Lung (tissue), 12 donors: ENCODE data around the gene PIK3R6. TPM values are rescaled to one million over a fixed set of nuclear protein-coding genes. Genes with fewer than 3 reads are reported as not detected.
A peak's percentile ranks its signal among the peaks of the same experiment; 100 is the strongest.

Experiments
- ATAC-seq: fragments of 200-7000 bp; cut with Tn5 transposase; one replicate; pipeline ENCODE4 v1.9.1; 2020; ENCODE audit warnings: moderate number of reproducible peaks; ENCODE audit not compliant: insufficient read depth, low FRiP score
- DNase-seq, 3 donors: peaks; one replicate each; pipeline ENCODE4 v3.0.0-alpha.2; 2013 to 2017
- H3K27ac ChIP-seq, 2 donors: one replicate each; pipeline ENCODE4 v1.5.1; 2013; ENCODE audit warnings: mild to moderate bottlenecking in 2 of 2, moderate library complexity in 2 of 2, control low read depth in 1 of 2, inconsistent platforms in 1 of 2, low read depth in 1 of 2, low read length in 1 of 2
- H3K27me3 ChIP-seq, 3 donors: one replicate each; pipeline ENCODE4 v1.5.1; 2013; ENCODE audit warnings: low read length in 2 of 3; ENCODE audit not compliant: control insufficient read depth in 3 of 3, insufficient read depth in 3 of 3
- H3K36me3 ChIP-seq, 4 donors: one replicate each; pipeline ENCODE4 v1.5.1; 2013; ENCODE audit warnings: low read length in 4 of 4, mild to moderate bottlenecking in 1 of 4, moderate library complexity in 1 of 4; ENCODE audit not compliant: control insufficient read depth in 4 of 4, insufficient read depth in 4 of 4
- H3K4me1 ChIP-seq, 5 donors: one replicate each; pipeline ENCODE4 v1.5.1; 2013; ENCODE audit warnings: low read length in 5 of 5, mild to moderate bottlenecking in 2 of 5, moderate library complexity in 1 of 5; ENCODE audit not compliant: control insufficient read depth in 5 of 5, insufficient read depth in 5 of 5
- H3K4me3 ChIP-seq: one replicate; pipeline ENCODE4 v1.5.1; 2013; ENCODE audit warnings: mild to moderate bottlenecking, control low read depth, moderate library complexity
- H3K9ac ChIP-seq, 2 donors: one replicate each; pipeline ENCODE4 v1.5.1; 2013; ENCODE audit warnings: low read length in 2 of 2, control low read depth in 1 of 2; ENCODE audit not compliant: insufficient read depth in 1 of 2
- H3K9me3 ChIP-seq, 4 donors: one replicate each; pipeline ENCODE4 v1.5.1; 2013; ENCODE audit warnings: low read length in 3 of 4, mild to moderate bottlenecking in 1 of 4, moderate library complexity in 1 of 4; ENCODE audit not compliant: control insufficient read depth in 4 of 4, insufficient read depth in 3 of 4
- CTCF ChIP-seq: IDR thresholded peaks from 2 replicates; pipeline ENCODE4 v1.5.1; 2012; ENCODE audit warnings: mild to moderate bottlenecking; ENCODE audit errors: control extremely low read depth, extremely low read depth
- WGBS, 2 donors: extraction: QIAGEN DNeasy Blood & Tissue Kit; methylation state at CpG; one replicate each; pipeline ENCODE4 v1.1.7; 2013; 5-methylcytosine and 5-hydroxymethylcytosine counted together
- polyA plus RNA-seq, 2 donors: library from polyadenylated mRNA; stranded (reverse); fragments of 200-250 nt; gene quantifications; one replicate each; pipeline ENCODE4 v1.2.1, GENCODE V29; 2013
- total RNA-seq, 2 donors: library from RNA; depleted of rRNA in 1 of 2; stranded (reverse); fragments of >200 nt in 1 of 2; gene quantifications; one replicate each; pipeline ENCODE4 v1.2.1, GENCODE V29; 2014 to 2021
- donor health status: control.
- donor health status: control.
- donor health status: Bipolar disorder and iron deficiency.
- donor health status: healthy.
- donor health status: DM: yes; HTN: yes; CAD: no.

The PIK3R6 gene
- total and polyA plus RNA-seq, 4 donors: 0.93 to 3.0 (median 1.5) TPM

- DNase-seq (no peak), ATAC-seq (no peak)
- Histone ChIP-seq H3K4me3 (no peak overlapping the region), H3K9me3 (peaks cover 0 to 4% (median 0%) of the 10 kb centered on the region in 4 donors), H3K36me3 (no peaks in the 10 kb centered on the region), H3K27me3 (peaks cover 0 to 44% (median 19%) of the 10 kb centered on the region in 3 donors), H3K9ac (no peak overlapping the region), H3K4me1 (peaks cover 0 to 11% (median 4%) of the 10 kb centered on the region in 5 donors), H3K27ac (no peak overlapping the region)
- TF ChIP-seq CTCF: no peak
- 59 to 64% methylated on average over 19 of the region's 19 CpGs for WGBS, 2 donors
Measured at GRCh38 chr17:8873801-8874715, 6.6 kb upstream of the PIK3R6 start.

- Histone ChIP-seq H3K27me3 (peaks cover 0 to 46% (median 19%) of the 10 kb centered on the region in 3 donors), H3K4me3 (no peak overlapping the region), H3K9me3 (peaks cover 0 to 4% (median 0%) of the 10 kb centered on the region in 4 donors), H3K36me3 (no peaks in the 10 kb centered on the region), H3K4me1 (peaks cover 0 to 11% (median 4%) of the 10 kb centered on the region in 5 donors), H3K9ac (no peak overlapping the region), H3K27ac (no peak overlapping the region)
- TF ChIP-seq CTCF: no peak
- peak; percentile 46 to 59 (median 49) for DNase-seq
- ATAC-seq: no peak
- WGBS, 2 donors: 36 to 46% methylated on average over 17 of the region's 17 CpGs
Measured at GRCh38 chr17:8872705-8873435, 5.4 kb upstream of the PIK3R6 start.

GRCh38 chr17:8872036-8872704 lies 4.7 kb upstream of the PIK3R6 start:
- no peak for DNase-seq
- no peak for TF ChIP-seq CTCF
- ATAC-seq: no peak
- Histone ChIP-seq H3K9ac (no peak overlapping the region), H3K36me3 (no peaks in the 10 kb centered on the region), H3K4me1 (peaks cover 0 to 11% (median 4%) of the 10 kb centered on the region in 5 donors), H3K27me3 (peaks cover 0 to 42% (median 19%) of the 10 kb centered on the region in 3 donors), H3K4me3 (no peak overlapping the region), H3K9me3 (peaks cover 0 to 4% (median 0%) of the 10 kb centered on the region in 4 donors), H3K27ac (no peak overlapping the region)
- WGBS, 2 donors: 64 to 68% methylated on average over 7 of the region's 7 CpGs
